ENCODE results near the gene SMAD7.

Gene SMAD7

DNA sequence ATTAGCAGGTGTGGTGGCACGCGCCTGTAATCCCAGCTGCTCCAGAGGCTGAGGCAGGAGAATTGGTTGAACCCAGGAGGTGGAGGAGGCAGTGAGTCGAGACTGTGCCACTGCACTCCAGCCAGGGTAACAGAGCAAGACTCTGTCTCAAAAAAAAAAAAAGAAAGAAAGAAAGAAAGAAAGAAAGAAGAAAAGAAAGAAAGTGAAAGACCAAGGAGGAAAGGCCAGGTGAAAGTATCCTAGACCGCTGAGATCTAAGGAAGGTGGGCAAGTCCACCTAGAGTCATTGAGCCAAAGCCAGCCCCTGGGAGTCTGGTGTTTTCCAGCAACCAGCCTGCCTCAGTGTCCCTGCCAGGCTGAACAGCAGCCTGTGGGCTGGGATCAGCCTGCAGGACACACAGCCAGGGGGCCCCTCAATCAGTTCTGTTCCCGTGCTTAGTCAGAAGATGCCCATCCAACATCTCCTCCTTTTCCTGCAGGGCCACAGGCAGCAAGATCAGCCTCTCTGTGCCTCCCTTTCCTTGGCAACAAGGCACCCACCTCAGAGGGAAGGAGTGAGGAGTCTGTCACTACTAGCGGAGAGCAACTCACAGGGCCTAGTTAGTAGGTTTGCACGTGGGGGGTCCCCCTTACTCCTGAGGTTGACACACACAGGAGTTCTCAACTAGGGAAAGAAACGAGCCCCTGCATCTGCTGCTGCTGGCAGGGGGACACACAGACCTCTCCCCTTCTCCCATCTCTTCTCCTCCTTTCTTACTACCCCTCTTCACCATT is 64.1 kb downstream of the SMAD7 start:
- TF ChIP-seq, protein P1, sequence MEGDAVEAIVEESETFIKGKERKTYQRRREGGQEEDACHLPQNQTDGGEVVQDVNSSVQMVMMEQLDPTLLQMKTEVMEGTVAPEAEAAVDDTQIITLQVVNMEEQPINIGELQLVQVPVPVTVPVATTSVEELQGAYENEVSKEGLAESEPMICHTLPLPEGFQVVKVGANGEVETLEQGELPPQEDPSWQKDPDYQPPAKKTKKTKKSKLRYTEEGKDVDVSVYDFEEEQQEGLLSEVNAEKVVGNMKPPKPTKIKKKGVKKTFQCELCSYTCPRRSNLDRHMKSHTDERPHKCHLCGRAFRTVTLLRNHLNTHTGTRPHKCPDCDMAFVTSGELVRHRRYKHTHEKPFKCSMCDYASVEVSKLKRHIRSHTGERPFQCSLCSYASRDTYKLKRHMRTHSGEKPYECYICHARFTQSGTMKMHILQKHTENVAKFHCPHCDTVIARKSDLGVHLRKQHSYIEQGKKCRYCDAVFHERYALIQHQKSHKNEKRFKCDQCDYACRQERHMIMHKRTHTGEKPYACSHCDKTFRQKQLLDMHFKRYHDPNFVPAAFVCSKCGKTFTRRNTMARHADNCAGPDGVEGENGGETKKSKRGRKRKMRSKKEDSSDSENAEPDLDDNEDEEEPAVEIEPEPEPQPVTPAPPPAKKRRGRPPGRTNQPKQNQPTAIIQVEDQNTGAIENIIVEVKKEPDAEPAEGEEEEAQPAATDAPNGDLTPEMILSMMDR (IDR thresholded peaks at IDR 0.05; ENCODE audit: extremely low read depth, insufficient read depth, missing control alignments) = no peak
- in situ Hi-C loops (cut with MboI; ENCODE audit: low pct_unique_long_range_greater_than_20kb, low sequenced_read_pairs, unreplicated experiment) = no loop called here
- no peak for DNase-seq (ENCODE audit: low spot score)

DNA sequence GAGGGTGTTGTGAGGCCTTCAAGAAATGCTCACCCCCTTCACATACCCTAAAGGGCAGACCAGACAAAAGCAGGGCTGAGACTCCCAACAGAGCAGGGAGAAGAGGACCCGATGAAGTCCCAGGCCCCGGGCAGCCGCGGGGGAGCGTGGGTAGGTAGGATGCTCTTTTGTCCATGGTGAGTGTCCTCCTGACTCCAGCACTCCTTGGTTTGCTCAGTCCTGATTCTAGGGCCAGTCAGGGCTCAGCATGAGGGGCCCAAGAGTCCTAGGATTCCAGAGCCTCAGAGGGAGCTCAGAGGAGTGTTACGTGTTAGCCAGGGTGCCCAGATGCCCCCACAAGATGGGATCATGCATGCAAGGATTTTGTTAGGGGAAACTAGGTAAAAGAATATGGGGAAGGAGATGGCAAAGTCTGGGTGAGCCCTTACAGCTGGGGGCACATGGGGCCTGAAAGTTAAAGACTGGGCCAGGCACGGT is 64.8 kb downstream of the SMAD7 start:
- in situ Hi-C loops (cut with MboI; ENCODE audit: low pct_unique_long_range_greater_than_20kb, low sequenced_read_pairs, unreplicated experiment) = no loop called here
- TF ChIP-seq, protein P1 (IDR thresholded peaks at IDR 0.05; ENCODE audit: extremely low read depth, insufficient read depth, missing control alignments) = no peak
- no peak for DNase-seq (ENCODE audit: low spot score)

DNA sequence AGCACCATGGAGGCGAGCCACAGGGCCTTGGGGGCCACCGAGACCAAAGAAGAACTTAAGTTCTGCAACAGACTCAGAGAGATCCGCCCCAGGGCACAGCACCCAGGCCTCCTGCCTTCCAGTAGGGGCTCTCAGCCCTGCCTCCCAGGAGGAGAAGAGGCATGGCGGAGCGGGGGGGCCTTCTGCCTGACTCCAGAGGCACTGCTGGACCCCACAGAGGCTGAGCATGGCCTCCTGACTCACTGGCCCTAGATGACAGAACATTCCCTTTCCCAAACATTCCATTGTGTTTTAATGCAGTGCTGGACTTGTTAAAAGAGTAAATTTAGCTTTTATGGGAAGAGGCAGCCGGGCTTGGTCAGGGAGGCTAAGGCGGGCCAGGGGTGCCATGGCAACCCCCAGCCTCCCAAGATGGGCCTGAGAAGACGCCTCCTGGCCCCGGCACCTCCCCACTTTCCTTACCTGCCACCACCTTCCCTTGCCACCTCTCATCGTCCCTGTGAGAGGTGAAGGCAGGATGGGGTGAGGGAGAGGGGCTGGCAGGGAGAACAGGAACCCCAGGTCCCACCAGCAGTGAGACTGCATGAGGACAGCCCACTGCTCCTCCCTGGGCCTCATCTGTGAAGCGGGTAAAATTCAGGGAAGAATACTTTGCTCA is 65.4 kb downstream of the SMAD7 start:
- in situ Hi-C loops (cut with MboI; ENCODE audit: low pct_unique_long_range_greater_than_20kb, low sequenced_read_pairs, unreplicated experiment) = no loop called here
- DNase-seq (ENCODE audit: low spot score) = no peak
- TF ChIP-seq, protein P1 (IDR thresholded peaks at IDR 0.05; ENCODE audit: extremely low read depth, insufficient read depth, missing control alignments) = no peak

DNA sequence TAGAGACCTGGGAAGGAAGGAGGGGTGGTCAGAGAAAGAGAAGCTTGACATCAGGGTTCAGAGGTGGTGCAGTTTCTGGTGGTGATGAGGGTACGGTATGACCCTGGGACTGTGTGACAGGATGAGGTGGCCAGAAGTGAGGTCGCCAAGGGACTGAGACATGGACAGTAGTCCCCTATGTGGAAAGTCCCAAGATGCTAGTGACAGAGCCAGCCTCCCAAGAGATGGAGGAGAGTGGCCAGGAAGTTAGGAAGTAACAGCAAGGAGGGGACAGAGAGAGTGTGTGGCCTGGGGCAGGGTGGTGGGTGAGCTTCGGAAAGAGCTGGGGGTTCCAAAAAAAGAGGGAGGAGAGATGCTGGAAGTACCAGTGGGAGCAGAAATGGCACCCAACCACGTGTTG is 66.0 kb downstream of the SMAD7 start:
- TF ChIP-seq, protein P1 (IDR thresholded peaks at IDR 0.05; ENCODE audit: extremely low read depth, insufficient read depth, missing control alignments) = no peak
- in situ Hi-C loops (cut with MboI; ENCODE audit: low pct_unique_long_range_greater_than_20kb, low sequenced_read_pairs, unreplicated experiment) = no loop called here
- no peak for DNase-seq (ENCODE audit: low spot score)

DNA sequence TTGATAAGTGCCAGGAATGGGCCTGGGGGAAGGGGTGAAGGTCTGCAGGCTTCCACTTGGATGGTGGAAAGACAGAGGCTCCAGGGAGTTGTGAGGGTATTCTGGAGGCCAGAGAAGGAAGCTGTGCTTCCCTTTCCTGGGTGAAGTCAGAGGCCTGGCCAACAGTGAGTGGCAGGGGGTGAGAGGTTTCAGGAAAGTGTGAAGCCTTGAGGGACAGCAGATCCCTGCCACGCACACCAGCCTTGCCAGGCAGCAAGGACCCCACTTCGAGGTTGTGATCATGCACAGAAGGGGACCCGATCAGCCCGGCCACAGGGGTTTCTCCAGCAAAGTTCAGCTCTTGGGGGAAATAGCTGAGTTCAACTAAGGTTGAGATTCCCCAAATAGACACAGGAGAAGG is 66.5 kb downstream of the SMAD7 start:
- DNase-seq (ENCODE audit: low spot score) = no peak
- TF ChIP-seq, protein P1 (IDR thresholded peaks at IDR 0.05; ENCODE audit: extremely low read depth, insufficient read depth, missing control alignments) = no peak
- in situ Hi-C loops (cut with MboI; ENCODE audit: low pct_unique_long_range_greater_than_20kb, low sequenced_read_pairs, unreplicated experiment) = no loop called here

DNA sequence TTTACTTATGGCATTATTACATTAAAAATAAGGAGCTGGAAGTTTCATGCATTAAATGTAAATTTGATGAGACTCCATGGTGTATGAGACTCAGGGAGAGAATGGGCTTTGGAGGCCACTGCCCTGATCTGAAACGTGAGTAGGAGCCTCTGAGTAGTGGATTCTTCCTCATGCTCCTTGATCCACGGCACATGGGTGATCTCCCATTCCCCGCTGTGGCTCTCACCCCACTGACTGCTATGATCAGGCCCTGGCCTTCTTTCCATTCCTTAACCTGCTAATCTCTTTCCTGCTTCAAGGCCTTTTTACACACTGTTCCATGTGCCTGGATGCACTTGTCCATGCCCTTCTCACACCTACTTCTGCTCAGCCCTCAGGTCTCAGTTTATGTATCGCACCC is 68.4 kb downstream of the SMAD7 start:
- in situ Hi-C loops (cut with MboI; ENCODE audit: low pct_unique_long_range_greater_than_20kb, low sequenced_read_pairs, unreplicated experiment) = no loop called here

More for the DNA sequence above, 68.4 kb downstream of the SMAD7 start:
- TF ChIP-seq, protein P1 (IDR thresholded peaks at IDR 0.05; ENCODE audit: extremely low read depth, insufficient read depth, missing control alignments) = no peak
- no peak for DNase-seq (ENCODE audit: low spot score)
